Kidney (tissue), 14 donors: Measurements from ENCODE around the gene DLD. TPM values are rescaled to one million over a fixed set of nuclear protein-coding genes. Genes with fewer than 3 reads are reported as not detected.
"Not testable (repeated sequence)": the region's sequence is repeated elsewhere in the genome, so short reads cannot be mapped to it uniquely, and the experiment has no call there.

Experiments used
- DNase-seq, 5 donors: peaks; one replicate each; pipeline ENCODE4 v3.0.0-alpha.2; 2013 to 2020
- FAIRE-seq: peaks from 2 replicates; lab custom pipeline; 2012; peaks lifted over from hg19 to GRCh38; lab: Jason Lieb, UNC
- H3K27ac ChIP-seq, 2 donors: one replicate each; pipeline ENCODE4 v1.7.0; 2013; ENCODE audit warnings: low read depth in 2 of 2, low read length in 2 of 2, inconsistent platforms in 1 of 2
- H3K27me3 ChIP-seq: one replicate; pipeline ENCODE4 v1.7.1; 2013; ENCODE audit warnings: low read length, inconsistent platforms; ENCODE audit not compliant: control insufficient read depth, insufficient read depth
- H3K36me3 ChIP-seq, 3 donors: one replicate each; pipeline versions ENCODE4 v1.7.0 to v1.7.1; 2013; ENCODE audit warnings: low read length in 3 of 3, control low read depth in 1 of 3, inconsistent platforms in 1 of 3; ENCODE audit not compliant: insufficient read depth in 3 of 3, control insufficient read depth in 2 of 3
- H3K4me1 ChIP-seq, 3 donors: one replicate each; pipeline versions ENCODE4 v1.7.0 to v1.7.1; 2013; ENCODE audit warnings: low read length in 3 of 3, inconsistent platforms in 1 of 3, low read depth in 1 of 3; ENCODE audit not compliant: control insufficient read depth in 2 of 3, insufficient read depth in 2 of 3
- H3K4me3 ChIP-seq, 3 donors: one replicate each; pipeline versions ENCODE4 v1.7.0 to v1.8.1; 2013; ENCODE audit warnings: low read length in 3 of 3, control low read depth in 1 of 3, inconsistent platforms in 1 of 3
- H3K9ac ChIP-seq, 3 donors: one replicate each; pipeline versions ENCODE4 v1.7.0 to v1.7.1; 2013; ENCODE audit warnings: low read length in 3 of 3, control low read depth in 1 of 3, inconsistent platforms in 1 of 3
- H3K9me3 ChIP-seq, 3 donors: one replicate each; pipeline versions ENCODE4 v1.7.0 to v1.7.1; 2013; ENCODE audit warnings: low read length in 3 of 3, control low read depth in 1 of 3, inconsistent platforms in 1 of 3; ENCODE audit not compliant: control insufficient read depth in 2 of 3, insufficient read depth in 1 of 3
- CTCF ChIP-seq: IDR thresholded peaks from 3 replicates; pipeline ENCODE4 v1.5.1; 2012; ENCODE audit warnings: mild to moderate bottlenecking, moderate library complexity, borderline replicate concordance; ENCODE audit not compliant: insufficient read depth; ENCODE audit errors: extremely low read depth
- intact Hi-C: fragments of 100-400 bp; cut with DNase I; formaldehyde crosslinking; loops from one replicate; pipeline ENCODE4 v1.11.1; 2022
- polyA plus RNA-seq: library from polyadenylated mRNA; stranded (reverse); fragments of 350-450 nt; fragmentation: Illumina TruSeq; extraction: RNeasy Lipid Tissue Mini Kit (QIAGEN cat#74804); gene quantifications from one replicate; pipeline ENCODE4 v1.2.3, GENCODE V29; 2014; ENCODE audit warnings: low read depth, low replicate concordance; ENCODE audit not compliant: insufficient read depth
- total RNA-seq: library from RNA; stranded (reverse); fragmentation: NEBNext Ultra II Directional; extraction: Animal tissue kit (Norgen Biotek cat#: 25700); gene quantifications from one replicate; pipeline ENCODE4 v1.2.1, GENCODE V29; 2021
- donor health status: control.
- donor health status: control.
- donor health status: control.
- donor health status: control.
- donor health status: control.
- donor health status: DM: yes; HTN: yes; CAD: no.
- donor health status: Normal renal cell carcinoma (clear cell type).

The DLD gene
- total and polyA plus RNA-seq, 2 donors from 2014 or later = 78.6 to 153 TPM

GRCh38 chr7:107917763-107918651 lies 27.0 kb downstream of the DLD start:
- H3K4me3 ChIP-seq = no peak overlapping the region
- FAIRE-seq = no peak
- H3K27ac ChIP-seq = no peak overlapping the region
- DNase-seq = no peak
- H3K9me3 ChIP-seq = no peaks in the 10 kb centered on the region
- peaks cover 7 to 38% (median 27%) of the 10 kb centered on the region in 3 donors for H3K36me3 ChIP-seq
- TF ChIP-seq CTCF = no peak
- H3K9ac ChIP-seq = no peak overlapping the region
- no peaks in the 10 kb centered on the region for H3K27me3 ChIP-seq
- no peaks in the 10 kb centered on the region for H3K4me1 ChIP-seq
- intact Hi-C loops = no loop called here

DNA sequence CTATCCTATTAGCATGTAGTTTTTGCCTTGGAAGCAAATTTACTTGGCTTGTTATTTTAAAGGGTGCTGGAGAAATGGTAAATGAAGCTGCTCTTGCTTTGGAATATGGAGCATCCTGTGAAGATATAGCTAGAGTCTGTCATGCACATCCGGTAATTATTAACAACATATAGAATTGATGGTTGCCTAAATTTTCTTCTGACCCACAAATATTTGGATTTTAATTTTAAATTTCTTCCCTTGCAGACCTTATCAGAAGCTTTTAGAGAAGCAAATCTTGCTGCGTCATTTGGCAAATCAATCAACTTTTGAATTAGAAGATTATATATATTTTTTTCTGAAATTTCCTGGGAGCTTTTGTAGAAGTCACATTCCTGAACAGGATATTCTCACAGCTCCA lies 28.0 kb downstream of the DLD start:
- no peak overlapping the region for H3K9ac ChIP-seq
- intact Hi-C loops = no loop called here
- H3K27me3 ChIP-seq = no peaks in the 10 kb centered on the region
- DNase-seq (no peak), FAIRE-seq (no peak)
- no peak for TF ChIP-seq CTCF
- no peaks in the 10 kb centered on the region for H3K4me1 ChIP-seq
- H3K36me3 ChIP-seq = peaks cover 12 to 48% (median 34%) of the 10 kb centered on the region in 3 donors
- no peak overlapping the region for H3K4me3 ChIP-seq
- no peak overlapping the region for H3K27ac ChIP-seq
- H3K9me3 ChIP-seq = no peaks in the 10 kb centered on the region

- H3K27me3 ChIP-seq = no peaks in the 10 kb centered on the region
- no peaks in the 10 kb centered on the region for H3K9me3 ChIP-seq
- intact Hi-C loops = no loop called here
- peaks cover 14 to 60% (median 38%) of the 10 kb centered on the region in 3 donors for H3K36me3 ChIP-seq
- H3K9ac ChIP-seq = no peak overlapping the region
- H3K4me3 ChIP-seq = no peak overlapping the region
- no peak for DNase-seq
- no peaks in the 10 kb centered on the region for H3K4me1 ChIP-seq
- no peak overlapping the region for H3K27ac ChIP-seq
- no peak for FAIRE-seq
- TF ChIP-seq CTCF = no peak
These were observed 29.2 kb downstream of the DLD start for GRCh38 chr7:107920048-107920772.

GRCh38 chr7:107921826-107922225 lies 30.8 kb downstream of the DLD start:
- H3K4me3 ChIP-seq, DNase-seq, H3K27ac ChIP-seq, H3K9ac ChIP-seq, H3K4me1 ChIP-seq, FAIRE-seq, H3K27me3 ChIP-seq, intact Hi-C loops, H3K9me3 ChIP-seq: not testable (repeated sequence)
- peaks cover 14 to 65% (median 40%) of the 10 kb centered on the region in 3 donors for H3K36me3 ChIP-seq
